ENCODE data around the gene SZT2. TPM values are rescaled to one million over a fixed set of nuclear protein-coding genes. Genes with fewer than 3 reads are reported as not detected.
A peak's percentile ranks its signal among the peaks of the same experiment; 100 is the strongest.
"Not testable (repeated sequence)": the region's sequence is repeated elsewhere in the genome, so short reads cannot be mapped to it uniquely, and the experiment has no call there.

The SZT2 gene
- total RNA-seq, 4 donors from 2014 or later = 49.2 to 68.7 (median 57.3) TPM

DNA sequence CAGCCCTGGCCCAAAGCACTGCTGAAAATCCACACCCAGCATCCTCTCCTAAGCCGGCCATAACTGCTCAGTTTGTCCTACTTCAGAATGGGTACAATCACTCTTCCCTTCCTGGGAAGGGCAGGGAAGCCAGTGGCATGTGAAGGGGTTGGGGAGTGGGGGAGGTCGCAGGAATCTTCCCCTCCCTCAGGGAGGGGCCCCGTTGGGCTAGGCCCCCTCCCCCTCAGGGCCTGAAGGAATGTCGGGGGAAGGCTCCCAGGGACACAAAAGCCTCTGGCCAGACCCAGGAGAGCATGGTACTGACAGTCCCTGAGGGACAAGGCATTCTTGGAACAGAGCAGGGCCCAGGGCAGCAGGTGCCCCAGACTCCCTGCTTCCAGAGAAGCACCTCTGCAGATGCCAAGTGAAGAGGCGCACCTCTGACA lies 23.1 kb upstream of the SZT2 start:
- Histone ChIP-seq H3K4me1 (peaks cover 0 to 42% (median 20%) of the 10 kb centered on the region in 4 donors), H3K4me3 (peak overlapping the region; percentile 80 to 97 (median 91)), H3K27me3 (no peaks in the 10 kb centered on the region), H3K27ac (peak overlapping the region; percentile 88 to 98 (median 98)), H3K36me3 (peaks cover 0 to 43% (median 26%) of the 10 kb centered on the region in 3 donors), H3K9me3 (no peaks in the 10 kb centered on the region)
- DNase-seq (ENCODE audit: low spot score in 2 of 2) = no peak
- TF ChIP-seq EP300 (IDR thresholded peaks at IDR 0.05) (no peak), POLR2A (IDR thresholded peaks at IDR 0.05) (no peak)
- TF ChIP-seq, protein P1, sequence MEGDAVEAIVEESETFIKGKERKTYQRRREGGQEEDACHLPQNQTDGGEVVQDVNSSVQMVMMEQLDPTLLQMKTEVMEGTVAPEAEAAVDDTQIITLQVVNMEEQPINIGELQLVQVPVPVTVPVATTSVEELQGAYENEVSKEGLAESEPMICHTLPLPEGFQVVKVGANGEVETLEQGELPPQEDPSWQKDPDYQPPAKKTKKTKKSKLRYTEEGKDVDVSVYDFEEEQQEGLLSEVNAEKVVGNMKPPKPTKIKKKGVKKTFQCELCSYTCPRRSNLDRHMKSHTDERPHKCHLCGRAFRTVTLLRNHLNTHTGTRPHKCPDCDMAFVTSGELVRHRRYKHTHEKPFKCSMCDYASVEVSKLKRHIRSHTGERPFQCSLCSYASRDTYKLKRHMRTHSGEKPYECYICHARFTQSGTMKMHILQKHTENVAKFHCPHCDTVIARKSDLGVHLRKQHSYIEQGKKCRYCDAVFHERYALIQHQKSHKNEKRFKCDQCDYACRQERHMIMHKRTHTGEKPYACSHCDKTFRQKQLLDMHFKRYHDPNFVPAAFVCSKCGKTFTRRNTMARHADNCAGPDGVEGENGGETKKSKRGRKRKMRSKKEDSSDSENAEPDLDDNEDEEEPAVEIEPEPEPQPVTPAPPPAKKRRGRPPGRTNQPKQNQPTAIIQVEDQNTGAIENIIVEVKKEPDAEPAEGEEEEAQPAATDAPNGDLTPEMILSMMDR (IDR thresholded peaks at IDR 0.05) = no peak
- 4 to 24% methylated on average over 4 of the region's 5 CpGs for whole genome bisulfite sequencing, 2 donors

DNA sequence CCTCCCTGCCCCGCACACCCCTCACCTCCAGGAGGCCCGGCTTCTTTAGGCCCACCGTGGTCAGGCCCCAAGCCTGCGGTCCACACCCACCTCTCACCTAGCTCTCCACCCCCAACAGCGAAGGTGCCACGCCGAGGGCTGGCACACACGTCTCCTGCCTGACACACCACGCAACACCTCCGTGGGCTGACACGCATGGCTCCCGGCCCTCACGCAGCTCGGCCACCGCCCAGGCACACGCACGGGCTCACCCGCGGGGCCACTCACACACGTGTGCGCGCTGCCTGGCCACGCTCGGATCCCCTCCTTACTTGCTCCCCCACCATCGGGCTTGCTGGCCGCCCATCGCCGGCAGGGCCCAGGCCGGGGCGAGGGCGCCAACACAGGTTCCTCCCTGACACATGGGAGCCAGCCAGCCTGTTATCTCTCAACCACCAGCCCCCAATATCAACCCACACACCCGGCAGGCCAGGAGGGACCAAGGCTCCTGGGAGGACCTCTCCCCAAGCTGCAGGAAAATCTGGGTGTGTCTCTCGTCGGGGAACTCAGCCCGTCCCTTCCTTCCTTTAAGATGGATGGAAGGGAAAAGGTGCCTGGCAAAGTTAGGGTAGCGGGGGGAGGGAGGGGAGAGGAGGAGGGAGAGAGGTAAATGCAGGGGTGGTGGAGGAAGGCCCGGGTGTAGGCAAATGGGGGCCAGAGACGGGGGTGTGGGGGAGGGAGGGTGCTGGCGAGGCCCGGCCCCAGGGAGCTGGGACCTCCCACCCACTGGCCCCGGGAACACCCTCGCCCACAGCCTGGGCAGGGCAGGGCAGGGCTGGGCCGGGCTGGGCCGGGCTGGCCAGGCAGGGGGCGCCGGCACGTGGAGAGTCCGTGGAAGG lies 22.4 kb upstream of the SZT2 start:
- Histone ChIP-seq H3K27ac (peak overlapping the region; percentile 88 to 98 (median 98)), H3K9me3 (no peaks in the 10 kb centered on the region), H3K27me3 (no peaks in the 10 kb centered on the region), H3K4me3 (peak overlapping the region; percentile 80 to 97 (median 91)), H3K36me3 (peaks cover 0 to 37% (median 26%) of the 10 kb centered on the region in 3 donors), H3K4me1 (peaks cover 0 to 42% (median 20%) of the 10 kb centered on the region in 4 donors)
- peak in 1 of 2 donors; percentile 21 for TF ChIP-seq POLR2A (IDR thresholded peaks at IDR 0.05)
- TF ChIP-seq, protein P1 (IDR thresholded peaks at IDR 0.05) = no peak
- no peak for DNase-seq (ENCODE audit: low spot score in 2 of 2)
- 2 to 3% methylated on average over 36 to 39 of the region's 48 CpGs for whole genome bisulfite sequencing, 2 donors

DNA sequence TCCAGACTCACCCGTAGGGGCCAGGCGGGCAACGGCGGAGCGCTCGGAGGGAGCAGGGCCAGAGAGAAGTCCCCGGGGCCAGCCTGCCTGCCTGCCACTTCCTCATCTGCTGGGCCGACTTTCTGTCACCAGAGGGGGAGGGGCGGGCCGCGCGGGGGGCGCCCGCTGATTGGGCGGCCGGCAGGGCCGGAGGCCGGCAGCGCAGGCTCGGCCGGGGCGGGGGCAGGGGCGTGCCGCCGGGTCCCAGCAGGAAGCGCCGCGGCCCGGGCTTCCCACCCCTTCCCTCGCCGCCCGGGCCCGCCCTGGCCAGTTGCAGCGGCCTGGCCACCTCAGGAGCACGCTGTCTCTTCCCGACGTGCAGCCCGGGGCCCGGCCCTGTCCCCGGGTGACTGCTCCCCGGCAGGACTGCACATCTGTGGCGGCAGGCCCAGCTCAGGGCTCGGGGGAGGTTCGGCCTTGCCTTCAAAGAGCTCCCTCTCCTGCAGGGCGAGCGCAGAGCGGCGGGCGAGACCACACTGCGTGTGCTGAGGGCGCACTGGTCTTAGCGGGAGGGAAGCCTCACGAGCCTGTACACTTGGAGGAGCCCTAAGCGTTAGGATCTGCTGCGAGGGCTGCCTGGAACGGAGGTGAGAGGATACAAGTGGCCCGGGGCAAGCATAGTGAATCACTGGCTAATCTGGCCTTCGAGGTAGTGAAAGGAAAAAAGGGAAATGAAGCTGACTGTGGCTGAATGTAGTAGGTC lies 21.6 kb upstream of the SZT2 start, which contains the start of gene ELOVL1:
Gene ELOVL1 (minus strand): TSS at position 108 of the 742 bp plus-strand sequence. CDS start 2,402 bp downstream, outside the sequence.
- WGBS, 2 donors = 1% methylated on average over 15 to 35 of the region's 58 CpGs
- DNase-seq (ENCODE audit: low spot score in 2 of 2) = peak; percentile 83 to 86
- peaks cover 0 to 29% (median 20%) of the 10 kb centered on the region in 3 donors for H3K36me3 ChIP-seq

DNA sequence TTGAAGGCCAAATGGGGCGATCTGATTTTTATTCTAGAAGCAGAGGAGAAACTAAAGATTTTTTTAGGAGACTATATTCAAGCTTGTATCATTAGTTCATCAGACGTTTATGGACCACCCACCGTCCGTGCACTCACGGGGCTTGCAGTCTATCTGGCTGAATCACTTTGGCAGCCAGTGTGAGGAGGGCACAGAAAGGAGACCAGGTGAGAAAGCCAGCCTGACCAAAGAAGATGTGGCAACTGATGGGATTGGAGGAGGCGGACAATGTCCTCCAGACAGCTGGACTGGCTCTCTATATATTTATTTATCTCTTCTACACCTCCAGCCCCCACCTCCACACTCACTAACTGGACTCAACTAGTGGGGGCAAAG lies 21.1 kb upstream of the SZT2 start:
- H3K9me3 ChIP-seq = no peaks in the 10 kb centered on the region
- H3K27me3 ChIP-seq = no peaks in the 10 kb centered on the region
- H3K36me3 ChIP-seq = peaks cover 0 to 27% (median 17%) of the 10 kb centered on the region in 3 donors
- WGBS, 2 donors = 15 to 17% methylated on average over 6 of the region's 6 CpGs
- no peak for DNase-seq (ENCODE audit: low spot score in 2 of 2)
- peaks cover 0 to 48% (median 20%) of the 10 kb centered on the region in 4 donors for H3K4me1 ChIP-seq
- no peak for TF ChIP-seq EP300 (IDR thresholded peaks at IDR 0.05)
- TF ChIP-seq, protein P1 (IDR thresholded peaks at IDR 0.05) = no peak
- H3K4me3 ChIP-seq = peak overlapping the region; percentile 71 to 97 (median 83)
- peak overlapping the region; percentile 71 to 98 (median 96) for H3K27ac ChIP-seq

More for the DNA sequence above, 21.6 kb upstream of the SZT2 start, which contains the start of gene ELOVL1:
- H3K9me3 ChIP-seq = no peaks in the 10 kb centered on the region
- TF ChIP-seq POLR2A (IDR thresholded peaks at IDR 0.05) (peak; percentile 26 to 74), EP300 (IDR thresholded peaks at IDR 0.05) (peak in 1 of 2 donors; percentile 81)
- TF ChIP-seq, protein P1 (IDR thresholded peaks at IDR 0.05) = peak in 3 of 5 experiments; percentile 14 to 55 (median 37)
- peak within 1 kb of the TSS; percentile 80 to 97 (median 91) for H3K4me3 ChIP-seq
- H3K27me3 ChIP-seq = no peaks in the 10 kb centered on the region
- peaks cover 0 to 42% (median 20%) of the 10 kb centered on the region in 4 donors for H3K4me1 ChIP-seq
- peak within 1 kb of the TSS; percentile 88 to 98 (median 98) for H3K27ac ChIP-seq

DNA sequence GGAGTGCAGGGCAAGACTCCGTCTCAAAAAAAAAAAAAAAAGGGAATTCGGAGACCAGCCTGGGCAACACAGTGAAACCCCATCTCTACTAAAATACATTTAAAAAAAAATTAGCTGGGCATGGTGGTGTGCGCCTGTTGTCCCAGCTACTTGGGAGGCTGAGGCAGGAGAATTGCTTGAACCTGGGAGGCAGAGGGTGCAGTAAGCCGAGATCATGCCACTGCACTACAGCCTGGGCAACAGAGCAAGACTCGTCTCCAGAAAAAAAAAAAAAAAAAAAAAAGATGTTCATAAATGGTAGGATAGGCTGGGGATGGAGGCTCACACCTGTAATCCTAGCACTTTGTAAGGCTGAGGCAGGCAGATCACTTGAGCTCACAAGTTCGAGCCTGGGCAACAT lies 19.9 kb upstream of the SZT2 start:
- not testable (repeated sequence) for H3K27ac ChIP-seq; H3K27me3 ChIP-seq; DNase-seq (ENCODE audit: low spot score in 2 of 2); H3K9me3 ChIP-seq; H3K4me3 ChIP-seq
- Histone ChIP-seq H3K36me3 (peaks cover 0 to 19% (median 6%) of the 10 kb centered on the region in 3 donors), H3K4me1 (peaks cover 0 to 48% (median 20%) of the 10 kb centered on the region in 4 donors)
- 90 to 95% methylated on average over 6 of the region's 6 CpGs for WGBS, 2 donors

All from tibial nerve (tissue), 4 donors.